Measurements from ENCODE around the gene HEXIM1.

Gene HEXIM1

DNA sequence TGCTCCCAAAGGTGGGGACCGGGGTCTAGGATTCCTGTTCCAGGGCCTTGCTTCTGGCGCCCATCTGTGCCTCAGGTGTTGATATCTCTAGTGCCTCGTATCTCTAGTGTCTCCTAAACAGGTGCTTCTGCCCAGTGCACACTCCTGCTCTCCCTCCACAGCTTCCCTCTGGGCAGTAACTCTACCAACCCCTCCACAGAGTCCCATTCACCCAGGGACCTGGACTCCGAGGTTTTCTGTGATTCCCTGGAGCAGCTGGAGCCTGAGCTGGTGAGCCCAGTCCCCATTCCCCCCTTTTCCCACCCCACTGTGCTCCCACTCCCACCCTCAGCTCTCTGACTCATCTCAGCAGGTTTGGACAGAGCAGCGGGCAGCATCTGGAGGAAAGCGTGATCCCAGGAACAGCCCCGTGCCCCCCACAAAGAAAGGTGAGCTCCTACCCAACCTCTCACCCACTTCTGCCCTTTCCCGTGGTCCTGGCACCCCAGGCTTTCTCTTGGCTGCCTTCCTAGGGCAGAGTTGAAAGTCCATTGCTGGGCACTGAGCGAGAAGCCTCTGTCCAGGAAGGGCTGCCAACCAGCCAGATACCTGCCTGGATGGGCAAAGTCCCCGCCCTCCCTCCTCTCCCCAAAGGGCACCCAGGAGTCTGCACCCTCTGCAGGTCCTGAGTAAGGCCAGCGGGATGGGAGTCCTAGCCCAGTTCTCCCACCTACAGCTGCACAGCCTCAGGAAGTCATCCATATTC lies 10.5 kb upstream of the HEXIM1 start:
- no peak overlapping the region for H3K27ac ChIP-seq
- TF ChIP-seq, protein P1, sequence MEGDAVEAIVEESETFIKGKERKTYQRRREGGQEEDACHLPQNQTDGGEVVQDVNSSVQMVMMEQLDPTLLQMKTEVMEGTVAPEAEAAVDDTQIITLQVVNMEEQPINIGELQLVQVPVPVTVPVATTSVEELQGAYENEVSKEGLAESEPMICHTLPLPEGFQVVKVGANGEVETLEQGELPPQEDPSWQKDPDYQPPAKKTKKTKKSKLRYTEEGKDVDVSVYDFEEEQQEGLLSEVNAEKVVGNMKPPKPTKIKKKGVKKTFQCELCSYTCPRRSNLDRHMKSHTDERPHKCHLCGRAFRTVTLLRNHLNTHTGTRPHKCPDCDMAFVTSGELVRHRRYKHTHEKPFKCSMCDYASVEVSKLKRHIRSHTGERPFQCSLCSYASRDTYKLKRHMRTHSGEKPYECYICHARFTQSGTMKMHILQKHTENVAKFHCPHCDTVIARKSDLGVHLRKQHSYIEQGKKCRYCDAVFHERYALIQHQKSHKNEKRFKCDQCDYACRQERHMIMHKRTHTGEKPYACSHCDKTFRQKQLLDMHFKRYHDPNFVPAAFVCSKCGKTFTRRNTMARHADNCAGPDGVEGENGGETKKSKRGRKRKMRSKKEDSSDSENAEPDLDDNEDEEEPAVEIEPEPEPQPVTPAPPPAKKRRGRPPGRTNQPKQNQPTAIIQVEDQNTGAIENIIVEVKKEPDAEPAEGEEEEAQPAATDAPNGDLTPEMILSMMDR (IDR thresholded peaks at IDR 0.05): no peak
- TF ChIP-seq ZFX (IDR thresholded peaks at IDR 0.05; ENCODE audit: borderline replicate concordance): no peak

DNA sequence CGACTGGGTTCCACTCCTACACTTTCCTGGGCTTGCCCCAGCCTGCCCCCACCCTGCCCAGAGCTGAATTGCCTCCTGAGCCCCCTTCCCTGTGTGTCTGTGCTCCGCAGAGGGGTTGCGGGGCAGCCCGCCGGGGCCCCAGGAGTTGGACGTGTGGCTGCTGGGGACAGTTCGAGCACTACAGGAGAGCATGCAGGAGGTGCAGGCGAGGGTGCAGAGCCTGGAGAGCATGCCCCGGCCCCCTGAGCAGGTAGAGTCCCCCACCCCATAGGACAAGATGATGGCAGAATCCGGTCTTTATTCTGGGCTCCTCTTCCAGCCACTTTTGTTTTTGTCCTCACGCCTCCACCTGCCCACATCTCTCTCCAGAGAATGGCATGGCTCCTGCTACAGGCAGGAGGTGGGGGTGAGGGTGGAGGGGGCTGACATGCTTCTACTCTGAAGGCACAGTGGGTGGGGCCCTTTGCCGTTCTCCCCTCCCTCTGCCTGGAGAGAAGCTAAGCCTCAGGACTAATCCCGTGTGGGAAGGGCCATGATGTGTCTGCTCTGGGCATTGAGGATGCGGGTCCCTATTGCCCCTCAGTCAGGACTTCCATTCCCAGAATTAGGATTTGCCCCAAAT lies 9.3 kb upstream of the HEXIM1 start:
- no peak overlapping the region for H3K27ac ChIP-seq
- TF ChIP-seq ZFX (IDR thresholded peaks at IDR 0.05; ENCODE audit: borderline replicate concordance): no peak
- TF ChIP-seq, protein P1 (IDR thresholded peaks at IDR 0.05): no peak

- TF ChIP-seq, protein P1 (IDR thresholded peaks at IDR 0.05): no peak
- TF ChIP-seq ZFX (IDR thresholded peaks at IDR 0.05; ENCODE audit: borderline replicate concordance): no peak
Measured at GRCh38 chr17:45139533-45139920, 8.7 kb upstream of the HEXIM1 start.

DNA sequence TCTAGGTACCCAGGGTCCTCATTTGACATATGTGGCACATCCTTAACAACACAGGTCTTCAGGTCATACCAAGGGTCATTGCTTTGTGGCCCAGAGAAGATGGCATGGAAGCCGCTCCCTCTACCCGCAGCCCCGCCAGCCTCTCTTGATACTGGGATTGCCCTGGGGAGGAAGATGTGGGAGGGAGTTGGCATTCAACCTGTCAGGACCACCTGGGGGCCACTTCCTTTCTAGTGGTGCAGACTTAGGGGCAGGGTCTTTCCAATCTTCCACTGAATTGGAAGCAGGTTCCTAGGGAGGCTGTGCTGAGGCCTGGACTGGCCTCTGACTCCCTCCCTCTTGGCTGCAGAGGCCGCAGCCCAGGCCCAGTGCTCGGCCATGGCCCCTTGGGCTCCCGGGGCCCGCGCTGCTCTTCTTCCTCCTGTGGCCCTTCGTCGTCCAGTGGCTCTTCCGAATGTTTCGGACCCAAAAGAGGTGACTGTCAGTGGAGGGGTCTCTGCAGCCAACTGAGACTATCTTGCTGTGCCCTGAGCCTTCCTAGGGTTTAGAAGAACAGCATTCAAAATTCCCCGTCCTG lies 5.1 kb upstream of the HEXIM1 start:
- no peak overlapping the region for H3K27ac ChIP-seq
- no peak for TF ChIP-seq ZFX (IDR thresholded peaks at IDR 0.05; ENCODE audit: borderline replicate concordance)
- TF ChIP-seq, protein P1 (IDR thresholded peaks at IDR 0.05): no peak

More at GRCh38 chr17:45139533-45139920, 8.7 kb upstream of the HEXIM1 start:
- no peak overlapping the region for H3K27ac ChIP-seq

DNA sequence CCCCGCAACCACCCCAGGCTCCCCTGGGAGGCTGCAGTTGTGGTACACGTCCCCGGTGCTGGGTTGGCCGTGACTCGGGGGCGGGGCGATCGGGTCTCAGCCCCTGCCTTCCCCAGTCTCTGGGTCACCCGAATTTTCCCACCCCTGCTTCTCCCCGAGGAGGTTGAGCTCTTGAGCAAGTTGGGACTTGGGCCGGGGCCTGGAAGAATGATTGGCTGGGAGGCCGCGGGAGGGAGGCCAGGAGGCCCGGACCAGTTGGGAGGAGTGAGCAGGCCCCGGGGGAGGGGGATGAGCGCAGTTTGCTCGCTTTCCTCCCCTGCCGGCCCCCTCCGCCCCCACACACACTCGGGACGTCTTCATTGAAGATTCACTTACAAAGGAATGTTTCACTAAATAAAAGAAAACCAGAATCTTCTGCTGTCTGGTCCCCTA lies 4.5 kb upstream of the HEXIM1 start:
- H3K27ac ChIP-seq: no peak overlapping the region
- TF ChIP-seq, protein P1 (IDR thresholded peaks at IDR 0.05): no peak
- no peak for TF ChIP-seq ZFX (IDR thresholded peaks at IDR 0.05; ENCODE audit: borderline replicate concordance)

DNA sequence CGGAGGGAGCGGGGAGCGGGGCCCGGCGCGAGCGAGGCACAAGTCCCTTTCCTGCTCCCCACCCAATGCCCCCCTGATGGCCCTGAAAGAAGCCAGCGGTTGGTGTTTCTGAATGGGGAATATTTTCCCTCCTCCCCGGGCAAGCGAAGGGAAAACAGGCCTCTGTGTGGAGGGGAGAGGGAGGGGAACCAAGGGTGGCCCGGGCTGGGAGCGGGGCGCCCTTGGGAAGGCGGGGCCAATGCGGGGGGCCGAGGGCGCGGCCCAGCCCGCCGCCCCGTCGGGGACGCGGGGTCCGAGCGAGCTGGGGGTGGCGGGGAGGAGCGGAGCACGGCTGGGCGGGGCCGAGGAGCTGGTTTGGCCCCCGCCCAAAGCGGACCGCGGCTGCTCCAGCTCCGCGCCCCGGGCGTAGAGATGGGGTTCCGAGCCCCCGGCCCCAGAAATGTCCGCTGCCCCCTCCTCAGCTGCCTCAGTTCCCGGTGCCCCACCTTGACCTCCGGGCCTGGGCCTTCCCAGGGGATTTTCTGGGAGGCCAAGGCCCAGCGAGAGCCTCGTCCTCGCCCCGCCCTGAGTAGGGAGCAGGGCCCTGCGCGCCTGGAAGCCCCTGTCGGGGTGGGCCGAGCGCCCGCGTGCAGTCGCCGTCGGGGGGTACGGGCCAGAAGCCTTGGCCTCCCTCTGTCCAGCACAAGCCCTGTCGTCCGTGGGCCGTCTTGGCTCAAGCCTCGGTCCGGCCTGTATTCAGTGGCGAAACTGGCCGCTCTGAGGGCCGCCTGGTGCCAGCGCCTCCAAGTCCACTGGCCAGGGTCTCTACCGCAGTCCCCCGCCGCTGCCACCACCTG lies 3.9 kb upstream of the HEXIM1 start:
- TF ChIP-seq, protein P1 (IDR thresholded peaks at IDR 0.05): no peak
- TF ChIP-seq ZFX (IDR thresholded peaks at IDR 0.05; ENCODE audit: borderline replicate concordance): no peak
- H3K27ac ChIP-seq: no peak overlapping the region

All from 22Rv1 (cell line).